SU-DHL-6 (cell line): ENCODE data around the gene TFF2.

ENCODE experiments used
- EZH2phosphoT487 ChIP-seq: fragments of 200-600 bp; sonication (generic), shearing (Covaris generic); conservative IDR thresholded peaks from 2 replicates; pipeline ENCODE4 v1.6.1; 2018; ENCODE audit warnings: mild to moderate bottlenecking, antibody characterized with exemption, low read length, moderate library complexity, mixed read lengths
- TF ChIP-seq, protein P1 (sequence below): fragments of 200-600 bp; sonication (generic); IDR thresholded peaks from one replicate; pipeline ENCODE4 v1.5.1; 2017; ENCODE audit warnings: antibody characterized with exemption, mild to moderate bottlenecking, low read length, moderate library complexity; ENCODE audit not compliant: insufficient read depth, poor library complexity, severe bottlenecking

DNA sequence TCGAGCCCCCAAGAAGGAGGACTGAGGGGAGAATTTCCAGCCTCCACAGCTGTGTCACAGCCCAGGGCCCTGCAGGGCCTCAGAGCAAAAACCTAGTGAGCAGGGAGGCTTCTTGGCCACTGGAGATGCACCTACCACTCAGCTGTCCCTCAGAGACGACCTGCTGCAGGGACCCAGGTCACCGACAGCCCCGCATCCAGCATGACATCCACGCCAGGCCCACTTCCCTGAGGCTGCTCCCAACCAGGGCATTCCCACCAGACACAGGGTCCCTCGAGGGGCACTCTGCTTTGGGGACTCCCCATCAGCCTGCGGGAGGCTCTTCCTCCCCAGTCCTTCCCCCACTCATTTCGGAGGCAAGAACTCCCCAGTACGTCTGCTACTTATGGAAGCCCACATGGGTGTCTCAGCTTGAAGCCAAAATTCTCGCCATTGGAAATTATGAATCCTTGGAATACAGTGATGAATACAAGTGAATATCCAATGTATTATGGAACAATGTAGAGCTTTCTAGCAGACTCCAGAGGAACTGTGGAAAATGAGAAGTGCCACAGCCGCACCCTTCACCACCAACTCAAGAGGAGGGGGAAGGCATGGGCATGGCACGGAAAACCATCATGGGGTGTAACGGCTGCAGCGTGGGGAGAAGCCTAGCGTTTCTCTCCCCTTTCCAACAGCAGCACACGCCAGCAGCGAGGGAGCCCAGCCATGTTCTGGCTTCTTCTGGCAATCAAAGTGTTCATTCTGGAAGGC is 42.5 kb downstream of the TFF2 start:
- TF ChIP-seq, protein P1, sequence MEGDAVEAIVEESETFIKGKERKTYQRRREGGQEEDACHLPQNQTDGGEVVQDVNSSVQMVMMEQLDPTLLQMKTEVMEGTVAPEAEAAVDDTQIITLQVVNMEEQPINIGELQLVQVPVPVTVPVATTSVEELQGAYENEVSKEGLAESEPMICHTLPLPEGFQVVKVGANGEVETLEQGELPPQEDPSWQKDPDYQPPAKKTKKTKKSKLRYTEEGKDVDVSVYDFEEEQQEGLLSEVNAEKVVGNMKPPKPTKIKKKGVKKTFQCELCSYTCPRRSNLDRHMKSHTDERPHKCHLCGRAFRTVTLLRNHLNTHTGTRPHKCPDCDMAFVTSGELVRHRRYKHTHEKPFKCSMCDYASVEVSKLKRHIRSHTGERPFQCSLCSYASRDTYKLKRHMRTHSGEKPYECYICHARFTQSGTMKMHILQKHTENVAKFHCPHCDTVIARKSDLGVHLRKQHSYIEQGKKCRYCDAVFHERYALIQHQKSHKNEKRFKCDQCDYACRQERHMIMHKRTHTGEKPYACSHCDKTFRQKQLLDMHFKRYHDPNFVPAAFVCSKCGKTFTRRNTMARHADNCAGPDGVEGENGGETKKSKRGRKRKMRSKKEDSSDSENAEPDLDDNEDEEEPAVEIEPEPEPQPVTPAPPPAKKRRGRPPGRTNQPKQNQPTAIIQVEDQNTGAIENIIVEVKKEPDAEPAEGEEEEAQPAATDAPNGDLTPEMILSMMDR, result no peak
- TF ChIP-seq EZH2phosphoT487, result no peak
